Body of pancreas (tissue), 4 donors: ENCODE data around the gene GULP1.

ENCODE experiments used
- POLR2A ChIP-seq, 3 donors: fragments of 450-650 bp; IDR thresholded peaks; one replicate each; pipeline ENCODE4 v1.6.1; 2016; ENCODE audit warnings: antibody characterized with exemption in 3 of 3, mild to moderate bottlenecking in 2 of 3
- TF ChIP-seq, protein P1 (sequence below), 7 experiments: fragments of 450-650 bp in 4 of 7; fragments of 200-600 bp in 3 of 7; sonication (generic) in 3 of 7; IDR thresholded peaks; one replicate each; pipeline ENCODE4 v1.5.1; 2016 to 2019; ENCODE audit warnings: antibody characterized with exemption in 7 of 7

DNA sequence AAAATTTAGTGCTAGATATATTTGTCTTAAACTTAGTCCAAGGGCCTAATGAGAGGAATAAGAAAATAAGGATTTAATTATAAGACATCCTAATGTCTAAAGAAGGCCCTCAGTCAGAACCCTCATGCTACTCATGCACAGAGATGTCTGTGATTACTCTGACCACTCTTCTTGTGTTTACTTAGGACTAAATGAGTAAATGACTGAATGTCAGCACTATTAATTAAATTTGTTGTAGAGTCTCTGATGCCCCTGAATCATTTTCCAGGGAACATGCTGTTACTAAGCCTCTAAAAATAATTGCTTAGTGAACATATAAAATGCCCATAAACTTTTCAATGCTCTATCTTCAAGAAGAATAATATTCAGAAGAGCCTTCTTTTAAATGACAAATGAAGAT is 32.4 kb downstream of the GULP1 start:
- TF ChIP-seq, protein P1, sequence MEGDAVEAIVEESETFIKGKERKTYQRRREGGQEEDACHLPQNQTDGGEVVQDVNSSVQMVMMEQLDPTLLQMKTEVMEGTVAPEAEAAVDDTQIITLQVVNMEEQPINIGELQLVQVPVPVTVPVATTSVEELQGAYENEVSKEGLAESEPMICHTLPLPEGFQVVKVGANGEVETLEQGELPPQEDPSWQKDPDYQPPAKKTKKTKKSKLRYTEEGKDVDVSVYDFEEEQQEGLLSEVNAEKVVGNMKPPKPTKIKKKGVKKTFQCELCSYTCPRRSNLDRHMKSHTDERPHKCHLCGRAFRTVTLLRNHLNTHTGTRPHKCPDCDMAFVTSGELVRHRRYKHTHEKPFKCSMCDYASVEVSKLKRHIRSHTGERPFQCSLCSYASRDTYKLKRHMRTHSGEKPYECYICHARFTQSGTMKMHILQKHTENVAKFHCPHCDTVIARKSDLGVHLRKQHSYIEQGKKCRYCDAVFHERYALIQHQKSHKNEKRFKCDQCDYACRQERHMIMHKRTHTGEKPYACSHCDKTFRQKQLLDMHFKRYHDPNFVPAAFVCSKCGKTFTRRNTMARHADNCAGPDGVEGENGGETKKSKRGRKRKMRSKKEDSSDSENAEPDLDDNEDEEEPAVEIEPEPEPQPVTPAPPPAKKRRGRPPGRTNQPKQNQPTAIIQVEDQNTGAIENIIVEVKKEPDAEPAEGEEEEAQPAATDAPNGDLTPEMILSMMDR (IDR thresholded peaks at IDR 0.05), result no peak
- TF ChIP-seq POLR2A (IDR thresholded peaks at IDR 0.05), result no peak
